ENCODE data around the gene OR8B12. TPM values are rescaled to one million over a fixed set of nuclear protein-coding genes. Genes with fewer than 3 reads are reported as not detected.
"Not testable (repeated sequence)": the region's sequence is repeated elsewhere in the genome, so short reads cannot be mapped to it uniquely, and the experiment has no call there.

The OR8B12 gene
- total RNA-seq, 2 donors from 2014 or later: not detected

DNA sequence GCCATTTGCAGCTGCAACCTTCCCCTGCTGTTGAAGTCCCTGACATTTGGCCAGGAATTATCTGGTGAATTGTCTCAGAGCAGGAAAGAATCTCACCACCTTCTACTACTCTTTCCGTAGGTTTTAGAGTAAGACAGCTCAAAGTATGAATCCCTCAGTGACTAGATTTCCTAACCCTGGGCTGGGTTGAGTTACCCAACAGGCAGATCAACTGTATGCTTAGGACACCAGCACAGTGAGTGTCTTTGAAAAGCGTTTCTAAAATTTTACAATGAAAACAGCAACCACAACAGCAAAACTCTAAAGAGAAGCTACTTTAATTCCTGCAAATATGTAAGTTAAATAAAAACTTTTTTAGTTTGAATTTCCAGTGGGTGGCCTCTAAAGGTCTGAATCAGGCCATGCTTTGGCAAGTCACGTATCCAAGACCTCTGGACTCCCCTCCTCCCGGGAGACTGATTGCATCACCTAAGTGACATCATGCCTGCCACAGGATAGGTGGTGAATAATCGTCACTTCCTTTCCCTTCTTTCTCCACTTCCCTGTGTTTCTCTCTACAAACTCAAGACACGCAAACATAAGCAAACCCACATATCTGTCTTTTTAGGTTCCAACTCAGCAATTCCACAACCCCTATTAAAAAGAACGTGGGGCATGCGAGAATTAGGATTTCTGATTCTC lies 7.8 kb downstream of the OR8B12 start:
- no peak for DNase-seq
- intact Hi-C loops (cut with DNase I, micrococcal nuclease): no loop called here
- ATAC-seq: no peak

DNA sequence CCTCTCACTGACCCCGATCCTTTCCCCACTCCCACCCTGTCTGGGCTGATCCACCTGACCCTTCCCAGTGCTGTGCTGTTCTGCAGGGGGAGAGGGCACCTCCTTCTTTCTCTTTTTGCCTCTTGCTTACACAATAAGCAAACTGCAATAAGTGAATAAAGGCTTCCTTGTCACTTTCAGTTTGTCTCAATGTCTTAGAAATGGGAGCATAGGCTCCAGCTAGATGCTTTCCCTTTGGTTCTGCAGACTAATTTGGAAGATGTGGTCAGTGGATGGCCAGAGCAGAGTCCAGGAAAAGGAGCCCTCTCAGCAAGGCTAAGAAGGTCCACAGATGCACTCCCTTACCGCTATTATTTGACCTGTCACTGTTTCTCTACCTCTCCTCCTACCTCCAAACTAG lies 9.4 kb downstream of the OR8B12 start:
- intact Hi-C loops (cut with DNase I, micrococcal nuclease): no loop called here
- DNase-seq (no peak), ATAC-seq (no peak)

DNA sequence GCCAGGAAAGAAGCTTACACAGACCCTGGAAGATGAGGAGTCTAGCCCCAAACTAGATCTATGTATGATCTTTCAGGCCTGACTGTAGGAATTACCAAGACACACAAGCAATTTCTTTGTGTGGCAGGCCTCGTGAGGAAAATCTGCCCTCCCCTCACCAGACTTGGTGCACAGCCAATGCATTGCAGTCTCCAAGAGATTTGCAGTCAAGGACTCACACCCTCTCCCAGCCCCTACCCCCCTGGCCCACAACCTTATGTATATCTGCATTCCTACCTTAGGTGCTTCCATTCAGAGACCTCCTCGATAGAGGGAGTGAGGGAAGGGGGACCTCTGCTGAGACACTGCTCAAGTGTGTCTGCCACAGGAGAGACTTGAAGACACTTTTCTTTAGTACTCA lies 9.8 kb downstream of the OR8B12 start:
- no peak for ATAC-seq
- no peak for DNase-seq
- intact Hi-C loops (cut with DNase I, micrococcal nuclease): no loop called here

DNA sequence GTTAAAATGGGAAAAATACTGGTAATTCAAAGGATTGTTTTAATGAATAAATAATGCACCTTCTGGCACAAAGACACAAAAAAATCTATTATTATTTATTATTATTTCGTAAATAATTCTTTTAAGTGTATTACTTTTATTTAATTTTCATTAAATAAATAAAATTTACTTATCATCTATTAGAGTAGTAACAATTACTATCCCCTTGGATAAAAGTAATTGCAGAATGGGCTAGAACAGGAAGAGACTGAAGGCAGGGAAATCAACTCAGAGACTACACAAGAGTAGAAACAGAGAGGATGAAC lies 23.0 kb downstream of the OR8B12 start:
- intact Hi-C loops (cut with DNase I, micrococcal nuclease): no loop called here
- ATAC-seq (no peak), DNase-seq (no peak)

DNA sequence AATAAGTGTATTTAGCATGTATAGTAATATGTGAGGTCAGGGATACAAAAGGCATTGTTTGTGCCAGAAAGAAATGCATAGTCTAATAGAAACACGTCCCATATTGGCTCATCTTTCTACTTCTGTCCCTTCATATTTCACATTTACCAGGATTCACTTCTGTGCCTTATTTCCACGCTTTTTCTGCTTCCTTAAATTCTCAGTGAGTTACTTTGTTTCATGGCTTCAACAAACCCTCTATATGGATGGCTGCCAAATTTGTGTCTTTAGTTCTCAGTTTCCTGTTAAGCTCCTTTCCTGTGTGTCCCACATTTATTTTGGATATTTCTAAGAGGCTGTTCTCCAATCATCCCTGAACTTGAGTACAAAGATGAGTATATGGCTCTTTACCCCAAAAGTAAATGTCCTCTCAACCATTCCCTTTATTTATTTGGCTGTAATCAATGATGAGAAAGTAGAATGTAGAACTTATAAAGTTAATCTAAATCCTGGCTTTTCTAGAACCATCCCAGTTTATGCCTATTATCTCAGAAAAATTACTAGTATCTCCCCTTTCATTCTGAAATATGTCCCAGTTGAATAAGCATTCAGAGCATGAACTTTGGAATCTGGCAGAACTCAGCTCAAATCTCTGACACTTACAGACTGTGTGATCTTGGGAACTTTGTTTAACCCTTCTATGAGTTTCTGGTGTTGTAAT lies 23.5 kb downstream of the OR8B12 start:
- ATAC-seq: no peak
- DNase-seq: no peak
- intact Hi-C loops (cut with DNase I, micrococcal nuclease): no loop called here

DNA sequence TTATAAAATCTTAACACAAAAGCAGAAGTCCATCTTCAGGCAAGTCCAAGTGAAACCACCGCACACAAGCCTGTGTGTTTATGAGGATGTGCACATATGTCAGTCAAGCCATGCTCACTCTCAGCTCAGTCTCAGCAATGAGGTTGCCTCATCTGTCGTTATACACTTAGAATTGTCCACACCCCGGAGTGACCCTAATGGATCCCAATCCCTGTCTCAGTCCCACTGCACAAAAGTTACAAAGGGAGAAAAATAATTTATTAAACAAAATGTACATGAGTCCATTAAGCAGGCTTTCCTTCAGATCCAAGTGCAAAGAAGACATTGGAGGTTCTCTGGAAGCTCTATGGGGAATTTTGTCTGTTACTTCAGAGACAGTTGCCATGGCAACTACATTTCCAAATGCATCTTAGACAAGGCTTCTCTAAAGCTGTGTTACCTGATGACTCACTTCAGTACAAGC lies 24.4 kb downstream of the OR8B12 start:
- intact Hi-C loops (cut with DNase I, micrococcal nuclease): no loop called here
- ATAC-seq (no peak), DNase-seq (no peak)

DNA sequence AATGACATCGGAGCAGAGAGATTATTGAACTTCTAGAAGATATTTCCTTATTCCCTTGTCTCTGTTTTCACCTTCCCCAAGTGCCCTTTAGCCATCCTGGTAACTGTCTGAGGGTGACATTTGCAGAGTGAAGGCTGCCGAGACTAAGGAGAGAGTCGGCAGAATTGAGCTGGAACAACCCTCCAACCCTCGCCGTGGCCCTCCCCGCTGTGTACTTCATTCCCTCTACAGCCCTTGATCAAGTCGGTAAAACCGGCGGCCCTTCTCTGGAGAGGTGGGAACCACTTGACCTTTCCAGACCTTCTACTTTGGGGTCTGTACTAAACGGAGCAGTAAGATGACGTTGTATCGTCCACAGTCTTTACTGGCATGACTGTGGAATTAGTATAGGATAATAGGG lies 26.1 kb downstream of the OR8B12 start:
- no peak for ATAC-seq

DNA sequence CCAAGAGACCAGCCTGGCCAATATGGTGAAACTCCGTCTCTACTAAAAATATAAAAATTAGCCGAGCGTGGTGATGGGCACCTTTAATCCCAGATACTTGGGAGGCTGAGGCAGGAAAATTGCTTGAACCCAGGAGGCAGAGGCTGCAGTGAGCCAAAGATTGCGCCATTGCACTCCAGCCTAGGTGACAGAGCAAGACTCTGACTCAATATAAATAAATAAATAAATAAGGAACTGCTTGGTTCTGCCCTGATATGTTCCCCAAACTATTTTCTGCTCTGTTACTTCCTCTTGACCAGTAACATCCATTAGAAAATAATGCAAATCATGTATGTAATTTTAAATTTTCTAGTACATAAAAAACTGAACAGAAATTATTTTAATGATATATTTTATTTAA lies 28.8 kb downstream of the OR8B12 start:
- intact Hi-C loops (cut with DNase I, micrococcal nuclease); DNase-seq; ATAC-seq: not testable (repeated sequence)

More for the DNA sequence above, 26.1 kb downstream of the OR8B12 start:
- DNase-seq: no peak
- intact Hi-C loops (cut with DNase I, micrococcal nuclease): no loop called here

DNA sequence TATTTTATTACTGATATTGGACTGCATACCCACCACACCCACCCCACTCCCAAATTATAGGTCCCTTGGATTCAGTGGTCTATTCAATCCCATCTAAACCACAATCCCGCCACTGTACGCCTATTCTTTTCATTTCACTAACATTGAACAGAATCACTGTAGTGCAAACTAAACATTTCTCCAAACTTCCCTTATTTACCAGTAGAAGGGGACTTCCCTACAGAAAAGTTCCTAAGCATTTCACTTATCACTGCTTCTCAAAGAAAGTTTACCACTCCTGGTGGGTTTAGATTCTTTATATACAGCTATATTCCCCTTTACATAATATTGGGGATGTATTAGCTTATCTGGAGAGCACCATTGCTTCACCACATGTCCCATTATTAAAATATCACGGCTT lies 29.3 kb downstream of the OR8B12 start:
- DNase-seq (no peak), ATAC-seq (no peak)
- intact Hi-C loops (cut with DNase I, micrococcal nuclease): no loop called here

DNA sequence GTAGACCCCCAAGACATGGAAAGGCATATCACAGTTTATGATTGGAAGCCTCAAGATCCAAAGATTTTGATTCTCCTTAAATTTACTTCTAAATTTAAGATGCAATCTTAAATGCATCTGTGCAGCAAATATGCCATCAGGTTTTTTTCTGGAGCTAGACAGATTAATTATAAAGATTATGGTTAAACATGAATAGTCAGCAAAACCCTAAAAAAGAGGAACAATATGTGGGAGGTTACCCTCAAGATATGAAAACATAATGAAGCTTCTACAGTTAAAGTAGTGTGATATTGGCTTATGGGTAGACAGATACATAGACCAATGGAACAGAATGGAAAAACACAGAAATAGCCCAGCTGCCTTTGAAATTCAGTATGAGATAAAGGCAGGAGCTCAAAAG lies 31.7 kb downstream of the OR8B12 start:
- intact Hi-C loops (cut with DNase I, micrococcal nuclease): no loop called here
- no peak for ATAC-seq
- DNase-seq: no peak

DNA sequence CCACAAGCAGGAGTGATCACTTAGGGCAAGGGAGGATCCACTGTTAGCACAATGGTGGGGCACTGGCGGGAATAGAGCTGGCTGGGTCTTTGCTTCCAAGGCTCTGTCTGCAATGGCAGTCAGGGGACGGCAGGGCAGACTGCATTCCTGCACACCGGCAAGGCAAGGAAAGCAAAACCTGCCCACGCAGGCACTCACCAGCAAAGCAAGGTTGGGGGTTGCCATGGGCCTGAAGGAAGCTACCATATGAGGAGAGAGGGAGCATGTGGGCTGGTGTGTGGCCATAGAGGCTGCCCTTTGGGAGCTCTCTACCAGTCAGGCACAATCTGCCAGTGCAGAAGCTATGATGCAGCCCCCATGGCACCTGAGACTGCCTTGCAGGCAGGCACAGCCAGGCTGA lies 33.2 kb downstream of the OR8B12 start:
- ATAC-seq: no peak
- intact Hi-C loops (cut with DNase I, micrococcal nuclease): no loop called here

DNA sequence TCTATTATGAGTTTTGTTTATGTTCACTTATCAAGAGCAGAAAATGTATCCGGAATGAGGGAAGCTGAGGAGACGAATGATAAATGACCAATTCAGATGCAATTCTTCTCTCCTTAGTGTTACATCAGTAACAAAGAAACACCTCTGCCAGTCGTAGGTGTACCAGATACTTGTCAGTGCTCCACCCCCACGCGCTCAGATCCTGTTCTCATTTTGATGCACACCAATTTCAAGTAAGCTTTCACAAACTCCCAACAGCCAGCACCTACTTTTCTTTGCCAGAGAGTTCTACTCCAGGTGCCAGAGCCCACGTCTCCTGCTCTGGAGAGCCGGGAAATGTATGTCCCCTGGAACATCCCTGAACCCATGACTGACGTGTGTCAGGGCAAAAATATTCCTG lies 43.7 kb downstream of the OR8B12 start:
- DNase-seq (no peak), ATAC-seq (no peak)
- intact Hi-C loops (cut with DNase I, micrococcal nuclease): no loop called here

More for the DNA sequence above, 33.2 kb downstream of the OR8B12 start:
- DNase-seq: no peak

DNA sequence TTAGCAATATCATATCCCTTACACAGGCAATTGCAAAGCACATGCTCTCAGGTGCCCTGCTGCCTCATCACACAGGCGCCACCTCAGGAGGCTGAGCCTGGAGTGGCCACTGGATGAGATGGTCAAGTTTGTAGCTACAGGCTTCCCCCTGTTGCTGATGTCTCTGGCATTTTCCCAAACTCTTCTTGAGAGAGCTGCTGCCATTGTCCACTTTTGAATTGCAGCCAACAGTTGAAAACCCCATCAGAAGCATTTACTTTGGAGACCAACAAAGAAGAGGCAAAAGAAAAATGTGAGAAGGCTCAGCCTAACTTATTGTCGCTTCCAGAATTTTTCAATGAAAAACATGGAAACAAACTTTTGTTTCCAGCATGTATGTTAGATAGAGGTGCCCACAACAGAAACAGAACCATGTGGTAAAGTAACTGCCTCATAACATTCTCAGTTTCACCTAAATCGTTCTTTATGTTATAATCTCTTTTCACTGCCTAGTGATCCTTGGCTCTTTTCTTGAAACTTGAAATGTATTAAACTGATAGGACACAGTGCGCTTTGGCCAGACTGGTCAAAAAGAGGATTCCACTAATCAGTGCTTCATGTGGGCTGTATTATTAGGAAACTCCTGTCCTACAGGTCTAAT lies 50.3 kb downstream of the OR8B12 start:
- no peak for DNase-seq
- no peak for ATAC-seq
- intact Hi-C loops (cut with DNase I, micrococcal nuclease): no loop called here

Other genes with a start within 250 kb of the OR8B12 start
- gene OR8D1, start 229.7 kb downstream of the OR8B12 start, total RNA-seq: not detected
- not detected for gene OR8D2, start 223.5 kb downstream of the OR8B12 start, total RNA-seq
- not detected for gene OR8B2, start 159.2 kb downstream of the OR8B12 start, total RNA-seq
- gene OR8B3, start 144.6 kb downstream of the OR8B12 start, total RNA-seq: not detected
- gene OR8B4, start 118.8 kb downstream of the OR8B12 start, total RNA-seq: not detected
- gene OR8B8, start 98.0 kb downstream of the OR8B12 start, total RNA-seq: not detected
- not detected for gene OR8A1, start 26.3 kb upstream of the OR8B12 start, total RNA-seq
- gene PANX3, start 67.8 kb upstream of the OR8B12 start, total RNA-seq: not detected
- gene TBRG1, start 79.2 kb upstream of the OR8B12 start, total RNA-seq: 10 to 100 TPM; 30.7 to 35.5 TPM
- 100 to 1,000 TPM; 207 to 293 TPM for gene SIAE, start 130.1 kb upstream of the OR8B12 start, total RNA-seq
- 1 to 10 TPM; 7.4 to 8.7 TPM for gene SPA17, start 130.2 kb upstream of the OR8B12 start, total RNA-seq
- 1 to 10 TPM; 1.8 to 2.5 TPM for gene NRGN, start 196.3 kb upstream of the OR8B12 start, total RNA-seq
- gene VSIG2, start 208.6 kb upstream of the OR8B12 start, total RNA-seq: 100 to 1,000 TPM; 176 to 228 TPM
- 1 to 10 TPM; 8.6 to 9.6 TPM for gene ESAM, start 218.6 kb upstream of the OR8B12 start, total RNA-seq